HFF-Myc (cell line): ENCODE measurements around the gene MRS2.

Experiments
- DNase-seq: peaks from one replicate; pipeline ENCODE4 v3.0.0-alpha.2; 2011; ENCODE audit warnings: low read depth; ENCODE audit errors: extremely low read depth
- H3K4me3 ChIP-seq: replicated peaks from 2 replicates; pipeline ENCODE4 v1.5.1; 2011; ENCODE audit warnings: low read depth, mild to moderate bottlenecking, control low read depth, low read length
- CTCF ChIP-seq: IDR thresholded peaks from 2 replicates; pipeline ENCODE4 v1.5.1; 2012; ENCODE audit warnings: mild to moderate bottlenecking, low read depth, low read length, control low read depth; ENCODE audit errors: missing control alignments

Gene MRS2

DNA sequence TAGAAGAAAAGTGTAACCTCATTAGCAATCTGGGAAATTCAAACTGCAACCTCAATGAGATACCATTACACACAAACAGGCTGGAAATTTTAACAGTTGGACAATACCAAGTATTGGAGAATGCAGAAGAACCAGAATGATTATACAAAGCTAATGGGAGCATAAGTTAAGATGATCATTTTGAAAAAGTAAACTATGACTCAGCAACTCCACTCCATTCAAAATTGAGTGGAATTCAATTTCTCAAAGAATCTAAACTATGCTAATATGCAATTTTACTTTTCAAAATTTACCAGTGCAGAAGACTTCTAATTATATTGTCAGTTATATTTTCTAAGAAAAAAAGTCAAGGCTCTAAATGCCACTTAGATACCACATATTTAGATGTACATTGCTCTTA lies 69.4 kb downstream of the MRS2 start:
- no peak for DNase-seq
- TF ChIP-seq CTCF = no peak
- H3K4me3 ChIP-seq = no peak overlapping the region
